Measurements from ENCODE around the gene KRT7. TPM values are rescaled to one million over a fixed set of nuclear protein-coding genes. Genes with fewer than 3 reads are reported as not detected.

Gene KRT7
- total RNA-seq, 1 donor from 2014 or later: 11.7 TPM

DNA sequence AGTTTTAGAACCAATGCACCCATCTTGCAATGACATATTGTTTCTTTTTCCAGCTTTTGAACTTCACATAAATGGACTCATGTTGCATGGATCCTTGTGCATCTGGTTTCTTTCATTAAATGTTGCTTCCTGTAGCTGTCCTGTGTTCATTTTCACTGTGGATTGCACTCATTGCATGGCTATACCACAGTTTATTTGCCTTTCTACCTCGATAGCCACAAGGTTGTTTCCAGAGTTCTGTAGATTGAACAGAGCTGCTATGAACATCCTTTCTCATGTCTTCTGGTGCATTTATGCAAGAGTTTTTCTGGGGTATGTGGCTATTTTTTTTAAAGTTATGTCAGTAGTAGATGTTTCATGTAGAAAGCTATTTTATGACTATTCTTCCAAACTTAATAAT is 61.8 kb downstream of the KRT7 start:
- no peak for DNase-seq (ENCODE audit: low spot score)

DNA sequence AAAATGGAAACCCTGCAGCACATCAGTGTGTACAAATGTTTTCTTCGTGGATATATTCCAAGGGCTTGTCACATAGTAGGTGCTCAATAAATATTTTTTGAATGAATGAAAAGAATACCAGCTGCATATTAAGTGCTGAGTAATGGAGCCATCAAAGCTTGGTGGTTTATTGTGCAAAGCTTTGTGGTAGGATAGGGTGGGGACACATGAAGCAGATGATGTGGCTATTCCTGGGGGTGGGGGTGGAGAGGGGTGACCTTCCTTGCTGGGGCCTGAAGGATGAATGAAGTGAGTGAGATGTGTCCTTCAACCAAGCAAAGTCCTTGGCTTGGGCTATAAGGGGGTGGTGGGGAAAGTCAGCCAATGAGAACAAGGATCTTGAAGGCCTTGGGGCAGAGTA is 62.6 kb downstream of the KRT7 start:
- DNase-seq (ENCODE audit: low spot score): no peak

DNA sequence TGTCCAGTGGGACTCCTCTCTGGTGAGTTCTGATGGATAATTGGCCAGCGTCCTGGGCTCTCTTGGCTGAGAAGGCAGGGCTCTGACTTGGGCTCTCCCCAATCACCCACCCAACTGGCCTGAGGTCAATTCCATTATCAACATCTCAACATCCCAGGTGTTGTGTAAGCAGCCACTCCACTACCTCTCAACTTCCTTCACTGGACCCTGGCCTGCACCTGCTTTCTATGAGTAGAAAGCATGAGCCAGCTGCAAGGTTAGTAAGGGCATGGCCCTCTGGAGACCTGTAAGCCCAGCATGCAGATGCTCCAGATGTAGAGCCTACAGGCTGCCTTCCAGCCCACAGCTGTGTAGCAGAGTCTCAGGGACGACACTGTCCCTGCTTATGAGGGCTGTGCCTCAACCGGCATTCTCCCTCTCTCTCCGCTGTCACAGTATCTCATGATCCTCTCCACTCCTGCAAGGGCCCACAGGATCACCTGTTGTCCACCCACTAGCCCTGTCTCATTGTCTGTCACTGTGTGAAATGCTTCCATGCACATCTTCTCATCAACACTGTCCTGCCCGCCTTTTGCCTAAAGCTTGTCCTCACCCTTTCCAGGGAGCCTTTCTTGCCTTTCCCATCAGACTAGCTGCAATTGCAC is 63.7 kb downstream of the KRT7 start:
- peak; percentile 67 for DNase-seq (ENCODE audit: low spot score)

Other genes starting within 250 kb of the KRT7 start
- gene TAMALIN, start 226.3 kb upstream of the KRT7 start, total RNA-seq: 117 TPM
- gene NR4A1, start 181.8 kb upstream of the KRT7 start, total RNA-seq: 863 TPM
- 36.2 TPM for gene ATG101, start 163.3 kb upstream of the KRT7 start, total RNA-seq
- 0.45 TPM for gene SMIM41, start 153.5 kb upstream of the KRT7 start, total RNA-seq
- gene KRT80, start 41.2 kb upstream of the KRT7 start, total RNA-seq: not detected
- not detected for gene KRT86, start 41.4 kb downstream of the KRT7 start, total RNA-seq
- not detected for gene KRT81, start 58.3 kb downstream of the KRT7 start, total RNA-seq
- gene KRT83, start 88.2 kb downstream of the KRT7 start, total RNA-seq: not detected
- gene KRT85, start 134.2 kb downstream of the KRT7 start, total RNA-seq: not detected
- gene KRT84, start 152.4 kb downstream of the KRT7 start, total RNA-seq: not detected
- not detected for gene KRT82, start 173.1 kb downstream of the KRT7 start, total RNA-seq
- not detected for gene KRT75, start 201.1 kb downstream of the KRT7 start, total RNA-seq
- not detected for gene KRT6B, start 218.9 kb downstream of the KRT7 start, total RNA-seq
- not detected for gene KRT6C, start 240.6 kb downstream of the KRT7 start, total RNA-seq